ENCODE data around the gene ZNF275.
"Not testable (repeated sequence)": the region's sequence is repeated elsewhere in the genome, so short reads cannot be mapped to it uniquely, and the experiment has no call there.

ZNF275 gene

DNA sequence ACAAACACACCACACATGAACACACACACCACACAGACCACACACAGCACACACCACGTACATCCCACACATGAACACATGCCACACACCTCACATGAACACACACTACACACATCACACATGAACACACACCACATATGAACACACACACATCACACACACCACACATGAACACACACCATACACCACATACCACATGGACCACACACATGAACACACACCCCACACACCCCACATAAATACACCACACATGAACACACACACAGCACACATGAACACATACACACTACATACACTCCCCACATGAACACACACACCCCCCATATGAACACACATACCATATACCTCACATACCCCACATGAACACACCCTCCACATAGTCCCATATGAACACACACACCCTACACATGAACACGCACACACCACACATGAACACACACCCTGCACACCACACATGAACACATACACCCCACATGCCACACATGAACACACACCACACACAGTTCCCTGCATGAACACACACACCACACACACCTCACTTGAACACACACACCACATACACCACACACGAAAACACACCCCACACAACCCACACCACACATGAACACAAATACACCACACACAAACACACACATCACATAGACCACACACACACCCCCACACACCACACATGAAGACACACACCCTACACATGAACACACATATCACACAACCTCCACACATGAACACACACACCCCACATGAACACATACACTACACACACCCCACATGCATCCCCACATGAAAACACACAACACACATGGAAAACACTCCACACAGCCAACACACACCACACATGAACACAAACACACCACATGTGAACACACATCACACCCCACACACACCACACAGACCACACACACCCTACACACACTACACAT is 48.9 kb downstream of the ZNF275 start:
- CTCF ChIA-PET: no interaction called here
- DNase-seq (ENCODE audit: extremely low spot score): no peak
- POLR2A ChIA-PET: no interaction called here
- TF ChIP-seq FOXM1 (IDR thresholded peaks at IDR 0.05; ENCODE audit: borderline replicate concordance): no peak
- no peak for TF ChIP-seq FOXK2 (IDR thresholded peaks at IDR 0.05)
- no peak for TF ChIP-seq FOXA1 (IDR thresholded peaks at IDR 0.05)
- no peak for TF ChIP-seq L3MBTL2 (conservative IDR thresholded peaks at IDR 0.05)
- TF ChIP-seq BHLHE40 (IDR thresholded peaks at IDR 0.05; ENCODE audit: borderline replicate concordance): no peak
- TF ChIP-seq CTBP1 (IDR thresholded peaks at IDR 0.05; ENCODE audit: borderline replicate concordance): no peak

GRCh38 chrX:153384390-153384789 is 50.4 kb downstream of the ZNF275 start:
- CTCF ChIA-PET: no interaction called here

GRCh38 chrX:153384973-153385372 is 51.0 kb downstream of the ZNF275 start:
- POLR2A ChIA-PET; CTCF ChIA-PET; DNase-seq (ENCODE audit: extremely low spot score): not testable (repeated sequence)

More at GRCh38 chrX:153384390-153384789, 50.4 kb downstream of the ZNF275 start:
- POLR2A ChIA-PET: no interaction called here
- no peak for DNase-seq (ENCODE audit: extremely low spot score)
- no peak for TF ChIP-seq FOXM1 (IDR thresholded peaks at IDR 0.05; ENCODE audit: borderline replicate concordance)
- TF ChIP-seq NFRKB (IDR thresholded peaks at IDR 0.05): no peak
- no peak for TF ChIP-seq FOXK2 (IDR thresholded peaks at IDR 0.05)
- no peak for TF ChIP-seq SUZ12 (IDR thresholded peaks at IDR 0.05)
- TF ChIP-seq ZNF384 (IDR thresholded peaks at IDR 0.05): no peak
- no peak for TF ChIP-seq PKNOX1 (IDR thresholded peaks at IDR 0.05)
- TF ChIP-seq ARNT (IDR thresholded peaks at IDR 0.05): no peak
- no peak for TF ChIP-seq HDGF (IDR thresholded peaks at IDR 0.05; ENCODE audit: borderline replicate concordance)
- TF ChIP-seq ELF4 (IDR thresholded peaks at IDR 0.05): no peak
- TF ChIP-seq SP1 (IDR thresholded peaks at IDR 0.05): no peak

DNA sequence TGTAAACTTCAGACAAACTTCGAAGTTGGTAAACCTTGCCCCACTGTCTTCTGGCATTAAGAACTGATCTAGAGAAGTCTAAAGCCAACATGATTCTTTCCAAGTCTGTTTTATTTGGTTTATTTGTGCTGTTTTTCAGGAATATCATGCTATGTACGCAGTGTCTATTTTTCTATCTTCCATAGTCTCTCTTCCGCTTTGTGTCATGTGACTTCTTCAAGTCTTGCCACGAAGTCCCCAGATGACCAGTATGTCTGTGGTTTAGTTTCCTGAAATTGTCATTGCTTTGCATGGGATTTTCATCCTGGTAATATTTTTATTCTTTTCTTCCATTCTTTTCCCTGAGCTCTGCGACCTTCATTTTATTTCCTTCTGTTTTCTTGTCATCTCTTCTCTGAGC is 52.1 kb downstream of the ZNF275 start:
- POLR2A ChIA-PET: interaction anchor here (0.6 kb wide), 1 partner anchor 51 kb away, joined by 3 read pairs; no protein-coding TSS in a partner anchor
- no peak for DNase-seq (ENCODE audit: extremely low spot score)
- CTCF ChIA-PET: no interaction called here
- TF ChIP-seq LEF1 (IDR thresholded peaks at IDR 0.05; ENCODE audit: borderline replicate concordance) (no peak), TARDBP (IDR thresholded peaks at IDR 0.05) (no peak), PKNOX1 (IDR thresholded peaks at IDR 0.05) (no peak), SP1 (IDR thresholded peaks at IDR 0.05) (no peak), FOXK2 (IDR thresholded peaks at IDR 0.05) (no peak), HDGF (IDR thresholded peaks at IDR 0.05; ENCODE audit: borderline replicate concordance) (no peak)

DNA sequence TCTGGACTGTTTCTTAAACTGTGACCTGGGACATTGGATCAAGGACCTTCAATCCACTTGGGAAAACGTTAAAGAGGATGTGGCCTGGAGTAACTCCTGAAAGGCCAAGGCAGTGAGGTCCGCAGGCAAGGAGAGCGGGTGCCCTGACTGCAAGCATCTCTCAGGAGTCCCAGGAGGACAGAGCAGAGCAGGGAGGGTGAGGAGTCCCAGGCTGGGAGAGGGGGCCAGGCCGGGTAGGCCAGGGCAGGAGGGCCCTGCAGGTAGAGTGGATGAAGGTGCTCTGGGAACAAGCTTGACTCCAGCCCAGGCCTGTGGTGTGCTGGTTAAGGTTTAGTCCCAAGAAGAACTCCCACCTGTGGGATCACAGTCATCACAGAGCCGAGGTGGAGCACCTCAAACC is 53.4 kb downstream of the ZNF275 start:
- CTCF ChIA-PET: no interaction called here
- TF ChIP-seq PKNOX1 (IDR thresholded peaks at IDR 0.05) (no peak), SP1 (IDR thresholded peaks at IDR 0.05) (no peak)
- POLR2A ChIA-PET: interaction anchor here (0.5 kb wide), 1 partner anchor 142 kb away, joined by 3 read pairs; no protein-coding TSS in a partner anchor
- no peak for DNase-seq (ENCODE audit: extremely low spot score)

- TF ChIP-seq ZNF384 (IDR thresholded peaks at IDR 0.05) (no peak), PKNOX1 (IDR thresholded peaks at IDR 0.05) (no peak), ARNT (IDR thresholded peaks at IDR 0.05) (no peak), SUZ12 (IDR thresholded peaks at IDR 0.05) (no peak), L3MBTL2 (conservative IDR thresholded peaks at IDR 0.05) (no peak), FOXA1 (IDR thresholded peaks at IDR 0.05) (no peak), TARDBP (IDR thresholded peaks at IDR 0.05) (no peak), ELF4 (IDR thresholded peaks at IDR 0.05) (no peak)
- POLR2A ChIA-PET: no interaction called here
- CTCF ChIA-PET: no interaction called here
- no peak for DNase-seq (ENCODE audit: extremely low spot score)
Observed at GRCh38 chrX:153387987-153388721, 54.2 kb downstream of the ZNF275 start.

Measured in HEK293T (cell line).